GM23338 (cell line): ENCODE measurements around the gene RNF115. TPM values are rescaled to one million over a fixed set of nuclear protein-coding genes. Genes with fewer than 3 reads are reported as not detected.

Source experiments
- CREB1 ChIP-seq: fragments of 250-450 bp; sonication (Bioruptor Pico); IDR thresholded peaks from 2 replicates; pipeline ENCODE4 v1.5.0; 2020; ENCODE audit warnings: low read depth, mild to moderate bottlenecking, moderate library complexity
- CTCF ChIP-seq, 2 experiments: fragments of 200-600 bp in 1 of 2; sonication (generic) in 1 of 2; conservative IDR thresholded peaks; 2 replicates each; pipeline versions ENCODE4 v1.5.1 to v1.6.1; 2016 to 2017; ENCODE audit warnings: antibody characterized with exemption in 2 of 2, low read depth in 2 of 2, mild to moderate bottlenecking in 2 of 2, moderate library complexity in 1 of 2
- EZH2 ChIP-seq: fragments of 200-600 bp; sonication (generic); IDR thresholded peaks from one replicate; pipeline ENCODE4 v1.8.0; 2017; ENCODE audit warnings: antibody characterized with exemption, mild to moderate bottlenecking, low read depth; ENCODE audit not compliant: unreplicated experiment
- NANOG ChIP-seq: IDR thresholded peaks from 2 replicates; pipeline ENCODE4 v1.6.1; 2016; ENCODE audit warnings: antibody characterized with exemption, borderline replicate concordance
- POLR2AphosphoS5 ChIP-seq: IDR thresholded peaks from 2 replicates; pipeline ENCODE4 v1.6.1; 2016; ENCODE audit warnings: antibody characterized with exemption, low read depth
- STAT1 ChIP-seq: IDR thresholded peaks from one replicate; pipeline ENCODE4 v1.6.1; 2016; ENCODE audit warnings: antibody characterized with exemption; ENCODE audit not compliant: unreplicated experiment
- ZNF114 ChIP-seq: fragments of 250-450 bp; sonication (Bioruptor Pico); IDR thresholded peaks from 2 replicates; pipeline ENCODE4 v1.5.0; 2020; ENCODE audit warnings: mild to moderate bottlenecking, moderate library complexity
- ZNF331 ChIP-seq: fragments of 250-450 bp; sonication (Bioruptor Pico); IDR thresholded peaks from 2 replicates; pipeline ENCODE4 v1.5.0; 2020; ENCODE audit warnings: low read depth, mild to moderate bottlenecking, moderate library complexity
- ZNF462 ChIP-seq: fragments of 250-450 bp; sonication (Bioruptor Pico); IDR thresholded peaks from 2 replicates; pipeline ENCODE4 v1.5.0; 2020; ENCODE audit warnings: mild to moderate bottlenecking, moderate library complexity
- polyA plus RNA-seq: library from polyadenylated mRNA; unstranded; fragments of >200 nt; fragmentation: Nextera tagmentation; extraction: Ambion mirVana; gene quantifications from 2 replicates; pipeline ENCODE4 v1.2.1, GENCODE V29; 2016
- total RNA-seq: library from RNA; depleted of rRNA; stranded (reverse); fragments of >200 nt; shearing (Covaris generic); gene quantifications from 2 replicates; pipeline ENCODE4 v1.2.3, GENCODE V29; 2014

Gene RNF115
- total and polyA plus RNA-seq, 2 experiments from 2014 or later, result 10.6 to 10.9 TPM

- TF ChIP-seq ZNF462 (CRISPR knock-in tag) (no peak), CTCF (conservative IDR thresholded peaks at IDR 0.05; ENCODE audit: low read depth in 2 of 2) (no peak), EZH2 (no peak), NANOG (no peak), STAT1 (no peak), ZNF331 (no peak), POLR2AphosphoS5 (no peak), CREB1 (CRISPR knock-in tag) (no peak), ZNF114 (no peak)
Observed at GRCh38 chr1:145750426-145750825, 73.5 kb downstream of the RNF115 start (continued).
